ENCODE data around the gene ATP1B3. TPM values are rescaled to one million over a fixed set of nuclear protein-coding genes. Genes with fewer than 3 reads are reported as not detected.

ATP1B3 gene
- total RNA-seq: 57.0 and 75.9 TPM in 2 replicates

DNA sequence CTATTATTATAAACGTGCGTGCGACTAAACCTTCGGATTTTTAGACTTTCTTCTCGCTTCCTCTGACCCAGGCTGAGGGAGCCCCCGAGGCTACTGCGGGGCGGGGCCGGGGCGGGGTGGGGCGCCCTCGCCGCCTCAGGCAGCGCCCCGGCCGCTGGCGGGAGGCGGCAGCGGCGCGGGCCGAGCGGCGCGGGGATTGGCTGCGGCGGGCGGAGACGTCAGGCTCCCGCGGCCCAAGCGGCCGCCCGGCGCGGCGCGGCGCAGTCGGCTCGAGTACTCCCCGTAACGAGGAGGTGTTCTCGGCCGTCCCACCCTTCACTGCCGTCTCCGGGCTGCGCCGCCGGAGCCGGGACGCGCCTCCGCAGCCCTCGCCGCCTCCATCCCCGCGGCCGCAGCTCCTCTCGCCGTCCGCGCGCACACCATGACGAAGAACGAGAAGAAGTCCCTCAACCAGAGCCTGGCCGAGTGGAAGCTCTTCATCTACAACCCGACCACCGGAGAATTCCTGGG lies at the start of gene ATP1B3:
Gene ATP1B3 (plus strand): TSS at position 263 of the 510 bp plus-strand sequence. CDS start 159 bp downstream, at position 422.

Other genes with a start within 250 kb of the ATP1B3 start
- gene RNF7, start 138.3 kb upstream of the ATP1B3 start, total RNA-seq: 88.1 and 98.0 TPM in 2 replicates
- gene GRK7, start 113.2 kb upstream of the ATP1B3 start, total RNA-seq: not detected in 2 replicates